GOT3 (cell line): ENCODE data around the gene SVEP1.
"Not testable (repeated sequence)": the region's sequence is repeated elsewhere in the genome, so short reads cannot be mapped to it uniquely, and the experiment has no call there.

Experiments
- DNase-seq: peaks from one replicate; lab custom pipeline; 2025; ENCODE audit warnings: mixed read lengths; lab: John Stamatoyannopoulos, UW

SVEP1 gene

DNA sequence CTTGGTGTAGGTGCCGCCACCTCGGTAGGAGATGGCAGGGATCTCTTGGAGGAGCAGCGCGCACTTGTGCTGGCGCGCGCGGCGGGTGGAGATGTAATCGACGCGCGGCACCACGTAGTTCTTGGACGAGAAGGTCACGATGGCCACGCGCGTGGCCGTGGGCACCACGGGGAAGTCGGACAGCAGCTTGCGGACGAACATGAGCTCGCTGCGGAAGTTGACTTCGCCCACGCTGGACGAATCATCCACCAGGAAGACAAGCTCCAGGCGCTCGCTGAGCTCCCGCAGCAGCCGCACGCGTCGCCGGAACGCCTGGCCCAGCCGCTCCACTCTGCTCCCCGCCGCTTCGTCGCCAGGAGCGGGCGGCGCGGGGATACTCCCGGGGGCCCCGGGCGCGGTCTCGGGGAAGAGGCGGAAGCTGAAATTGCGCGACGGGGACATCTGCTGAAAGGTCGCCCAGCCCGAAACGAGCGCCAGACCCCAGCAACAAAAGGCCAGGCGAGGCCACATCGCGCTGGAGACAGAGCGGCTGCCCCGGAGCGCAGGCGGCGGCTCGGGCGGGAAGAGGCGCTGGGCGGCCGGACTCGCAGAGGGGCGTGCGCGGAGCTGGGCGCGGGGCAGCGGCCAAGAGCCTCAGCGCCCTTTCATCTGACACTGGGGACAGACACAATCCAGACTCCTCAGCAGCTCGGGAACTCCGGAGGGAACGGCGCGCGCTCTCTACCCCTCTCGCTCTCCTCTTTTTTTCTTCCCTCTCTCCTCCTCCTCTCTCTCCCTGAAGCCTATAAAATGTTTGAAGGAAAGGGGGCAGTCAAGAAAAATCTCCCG lies at the start of gene SVEP1:
Gene SVEP1 (minus strand): TSS at position 708 of the 828 bp plus-strand sequence. CDS start 198 bp downstream, at position 510.
- DNase-seq: no peak

DNA sequence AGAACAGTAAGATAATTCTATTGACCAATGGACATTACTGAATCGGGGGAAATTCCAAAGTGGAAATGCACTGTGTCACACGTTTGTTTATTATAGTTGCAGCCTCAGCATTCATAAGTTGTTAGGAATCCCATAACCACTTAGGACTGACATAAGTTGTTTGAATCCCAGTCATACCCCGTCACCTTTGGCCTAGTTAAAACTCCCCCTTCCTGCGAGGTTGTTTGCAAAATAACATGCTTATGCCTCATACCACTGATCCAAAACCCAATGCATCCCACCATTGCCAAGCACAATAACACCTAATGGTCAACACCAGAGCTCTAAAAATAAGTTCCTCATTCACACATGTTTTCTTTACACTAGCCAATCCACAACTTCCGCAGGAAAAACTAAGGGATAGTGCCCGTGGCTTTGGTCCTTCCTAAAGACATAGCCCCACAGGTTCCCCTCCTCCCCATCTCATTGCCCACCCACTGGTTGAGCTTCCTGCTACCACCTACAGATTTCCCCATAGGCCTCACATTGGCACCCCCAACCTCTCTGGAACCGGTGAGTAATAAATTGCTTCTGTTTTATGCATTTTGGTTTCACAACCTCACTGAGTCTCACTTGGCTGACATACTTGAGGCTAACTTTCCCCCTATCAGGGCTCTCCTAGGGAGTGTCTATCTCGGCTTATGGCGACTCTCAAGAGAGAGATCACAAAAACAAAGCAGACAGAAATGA lies 46.7 kb upstream of the SVEP1 start:
- no peak for DNase-seq

GRCh38 chr9:110623462-110624025 lies 44.0 kb upstream of the SVEP1 start:
- DNase-seq: no peak

DNA sequence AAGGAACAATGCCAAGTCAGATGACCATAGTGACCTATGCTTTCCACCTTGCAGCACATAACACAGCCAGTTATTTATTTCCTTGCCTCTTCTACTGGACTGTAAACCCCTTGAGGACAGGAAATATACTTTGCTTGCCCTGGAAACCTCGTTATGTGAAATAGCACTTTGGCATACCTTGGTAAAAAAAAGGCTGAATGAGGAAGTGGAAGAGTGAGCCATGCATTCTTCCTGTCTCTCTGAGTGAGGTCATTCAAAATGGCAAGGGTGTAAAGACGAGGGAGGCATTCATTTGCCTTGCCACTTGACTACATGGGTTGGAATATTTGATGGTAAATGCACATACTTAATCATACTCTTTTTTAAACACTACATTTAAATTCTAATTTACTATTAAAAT lies 42.8 kb upstream of the SVEP1 start:
- DNase-seq: no peak

- no peak for DNase-seq
Observed at GRCh38 chr9:110620726-110621125, 41.2 kb upstream of the SVEP1 start.

GRCh38 chr9:110619831-110620230 lies 40.3 kb upstream of the SVEP1 start:
- DNase-seq: no peak

DNA sequence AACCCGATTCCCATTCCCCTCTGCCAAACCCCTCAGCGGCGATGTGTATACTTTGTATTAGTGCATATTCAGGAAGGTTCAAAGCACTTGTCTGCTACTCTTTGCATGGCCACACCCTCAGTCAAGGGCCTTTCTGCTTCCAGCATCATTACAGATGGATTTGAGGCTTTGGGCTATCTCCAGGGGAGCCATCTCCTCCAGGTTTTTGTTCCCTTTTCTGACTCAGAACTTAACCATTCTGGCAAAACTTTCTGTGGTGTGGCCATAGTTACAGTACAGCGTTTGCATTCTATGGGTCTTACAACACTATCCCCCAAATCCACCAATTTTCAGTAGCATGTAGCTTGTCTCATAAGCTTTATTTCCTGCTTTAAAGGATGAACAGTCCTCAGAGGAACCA lies 36.0 kb upstream of the SVEP1 start:
- no peak for DNase-seq

DNA sequence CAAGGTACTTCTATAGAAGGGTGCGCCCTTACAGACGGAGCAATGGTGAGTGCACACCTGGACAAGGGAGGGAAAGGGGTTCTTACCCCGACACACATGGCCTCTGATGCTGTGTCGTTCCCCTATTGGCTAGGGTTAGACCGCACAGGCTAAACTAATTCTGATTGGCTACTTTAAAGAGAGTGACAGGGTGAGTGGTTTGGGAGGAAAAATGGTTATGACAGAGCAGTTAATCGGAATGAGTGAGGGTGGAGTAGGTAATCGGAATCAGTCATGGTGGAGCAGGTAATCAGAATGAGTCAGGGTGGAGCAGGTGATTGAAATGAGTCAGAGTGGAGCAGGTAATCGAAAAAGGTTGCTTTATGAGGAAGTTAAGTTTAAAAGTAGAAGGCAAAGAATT lies 35.0 kb upstream of the SVEP1 start:
- DNase-seq: not testable (repeated sequence)

DNA sequence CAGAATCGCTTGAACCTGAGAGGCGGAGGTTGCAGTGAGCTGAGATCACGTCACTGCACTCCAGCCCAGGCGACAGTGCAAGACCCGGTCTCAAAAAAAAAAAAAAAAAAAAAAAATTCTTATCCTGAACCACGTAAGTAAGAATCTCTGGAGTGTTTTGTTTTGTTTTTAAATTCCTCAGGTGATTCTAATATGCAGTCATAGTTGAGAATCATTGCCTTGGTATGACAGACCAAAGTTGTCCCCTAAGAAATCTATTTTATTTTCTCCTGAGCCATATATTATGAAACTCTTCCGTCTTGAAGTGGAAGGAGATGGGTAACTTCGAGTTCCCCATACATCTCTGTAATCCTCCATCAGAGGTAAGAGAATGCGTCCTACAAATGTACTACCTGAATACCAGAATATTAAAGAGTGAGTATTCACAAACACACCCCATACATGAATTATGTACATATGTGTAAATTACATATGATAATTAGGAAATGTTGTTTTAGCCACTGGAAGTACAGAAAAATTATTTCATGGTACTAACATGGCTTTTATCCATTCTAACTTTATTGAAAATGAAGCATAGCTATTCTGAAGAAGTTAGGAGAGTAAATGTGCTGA lies 26.7 kb upstream of the SVEP1 start:
- DNase-seq: no peak

GRCh38 chr9:110605565-110605964 lies 26.0 kb upstream of the SVEP1 start:
- DNase-seq: no peak

- DNase-seq: no peak
Observed at GRCh38 chr9:110604171-110604601, 24.6 kb upstream of the SVEP1 start.

GRCh38 chr9:110602281-110602680 lies 22.7 kb upstream of the SVEP1 start:
- no peak for DNase-seq

GRCh38 chr9:110601098-110601497 lies 21.6 kb upstream of the SVEP1 start:
- DNase-seq: no peak

- no peak for DNase-seq
Observed at GRCh38 chr9:110599468-110599867, 19.9 kb upstream of the SVEP1 start.

- DNase-seq: no peak
Observed at GRCh38 chr9:110592044-110592830, 12.7 kb upstream of the SVEP1 start.

GRCh38 chr9:110591526-110591925 lies 12.0 kb upstream of the SVEP1 start:
- no peak for DNase-seq

DNA sequence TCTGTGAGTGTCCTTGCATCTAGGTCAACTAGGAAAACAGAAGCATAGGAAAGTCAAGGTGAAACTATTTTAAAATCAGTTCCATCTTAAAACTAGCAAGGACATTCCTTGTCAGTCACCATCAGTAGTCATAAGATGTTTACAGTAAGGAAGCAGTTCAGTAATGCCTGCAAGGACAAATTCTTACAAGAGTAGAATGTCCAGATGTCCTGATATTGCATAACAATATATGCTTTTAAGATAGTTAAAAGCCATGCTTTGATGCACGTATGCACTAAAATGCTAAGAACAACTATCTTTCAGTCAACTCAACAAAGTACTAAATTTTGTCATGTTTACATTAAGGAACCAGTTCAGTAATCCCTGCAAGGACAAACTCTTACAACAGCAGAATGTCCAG lies 11.3 kb upstream of the SVEP1 start:
- no peak for DNase-seq

DNA sequence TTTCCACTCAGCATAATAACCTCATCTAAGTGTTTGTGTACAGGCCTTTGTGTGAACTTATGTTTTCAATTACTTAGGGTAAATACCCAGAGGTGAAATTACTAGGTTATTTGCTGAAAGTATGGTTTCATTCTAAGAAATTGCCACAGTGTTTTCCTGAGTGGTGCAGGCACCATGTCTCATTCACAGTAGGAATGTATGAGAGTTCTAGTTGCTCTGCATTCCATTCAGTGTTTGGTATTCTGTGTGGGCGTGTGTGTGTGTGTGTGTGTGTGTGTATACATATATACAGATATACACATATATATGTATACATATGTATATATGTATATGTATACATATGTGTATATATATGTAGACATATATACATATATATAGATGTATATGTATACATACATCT lies 8.8 kb upstream of the SVEP1 start:
- no peak for DNase-seq

GRCh38 chr9:110583237-110583636 lies 3.7 kb upstream of the SVEP1 start:
- no peak for DNase-seq

DNA sequence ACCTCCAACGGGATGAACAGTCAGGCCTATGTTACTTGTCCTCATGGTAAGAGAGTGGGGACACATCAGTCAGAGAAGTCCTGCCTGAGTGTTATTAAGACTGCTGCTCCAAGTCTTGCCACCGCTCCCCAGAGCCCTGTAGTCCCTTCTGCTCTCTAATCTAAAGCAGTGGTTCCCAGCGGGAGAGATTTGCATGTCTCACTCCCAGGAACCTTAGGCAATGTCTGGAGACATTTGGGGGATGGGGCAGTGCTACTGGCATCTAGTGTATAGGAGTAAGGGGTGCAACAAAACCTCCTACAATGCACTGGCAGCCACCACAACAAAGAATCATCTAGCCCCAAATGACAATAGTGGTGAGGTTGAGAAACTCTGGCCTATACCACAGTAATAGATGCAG lies 2.6 kb upstream of the SVEP1 start:
- no peak for DNase-seq

DNA sequence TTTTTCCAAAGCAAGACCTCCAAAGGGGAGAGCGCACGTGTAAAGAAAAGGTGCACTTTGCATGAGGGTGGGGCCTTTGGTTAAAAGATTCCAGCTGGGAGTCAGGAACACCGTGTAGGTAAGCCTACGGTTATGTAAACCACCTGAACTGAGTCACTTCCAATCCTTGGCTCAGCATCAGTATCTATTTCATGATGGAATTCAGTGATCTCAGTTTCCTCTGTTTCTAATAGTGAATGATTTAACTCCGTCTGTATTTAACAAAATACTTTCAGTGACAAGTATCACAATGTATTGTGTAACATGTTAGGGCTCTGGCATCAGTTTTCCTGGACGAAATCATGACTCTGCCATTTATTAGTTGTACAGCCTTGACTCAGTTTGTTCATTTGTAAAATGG lies 1.3 kb upstream of the SVEP1 start:
- DNase-seq: no peak

GRCh38 chr9:110579862-110580219 lies 300 bp upstream of the SVEP1 start:
- no peak for DNase-seq
